Glutamatergic neuron (in vitro differentiated cells): Measurements from ENCODE around the gene VTI1A. TPM values are rescaled to one million over a fixed set of nuclear protein-coding genes. Genes with fewer than 3 reads are reported as not detected.

Source experiments
- DNase-seq: peaks from one replicate; pipeline ENCODE4 v3.0.0; 2022
- H3K27ac Mint-ChIP-seq: one replicate; pipeline ENCODE4 v1.8.0; 2020; ENCODE audit warnings: mild to moderate bottlenecking, mixed read lengths, inconsistent platforms; ENCODE audit not compliant: unreplicated experiment
- H3K27me3 Mint-ChIP-seq: one replicate; pipeline ENCODE4 v1.8.0; 2020; ENCODE audit warnings: mild to moderate bottlenecking, moderate library complexity, mixed read lengths, inconsistent platforms; ENCODE audit not compliant: unreplicated experiment
- H3K36me3 Mint-ChIP-seq: one replicate; pipeline ENCODE4 v1.8.0; 2020; ENCODE audit warnings: mild to moderate bottlenecking, mixed read lengths, inconsistent platforms; ENCODE audit not compliant: unreplicated experiment
- H3K4me1 Mint-ChIP-seq: one replicate; pipeline ENCODE4 v1.8.0; 2020; ENCODE audit warnings: mild to moderate bottlenecking, low read depth, mixed read lengths, inconsistent platforms; ENCODE audit not compliant: unreplicated experiment
- H3K4me3 Mint-ChIP-seq: one replicate; pipeline ENCODE4 v1.8.0; 2020; ENCODE audit warnings: mild to moderate bottlenecking, mixed read lengths, inconsistent platforms; ENCODE audit not compliant: unreplicated experiment
- H3K9me3 Mint-ChIP-seq: one replicate; pipeline ENCODE4 v1.8.0; 2020; ENCODE audit warnings: mild to moderate bottlenecking, moderate library complexity, mixed read lengths, inconsistent platforms; ENCODE audit not compliant: unreplicated experiment
- total RNA-seq: library from RNA; stranded (reverse); fragmentation: NEBNext Ultra II Directional; extraction: Animal tissue kit (Norgen Biotek cat#: 25700); gene quantifications from one replicate; pipeline ENCODE4 v1.2.1, GENCODE V29; 2021; ENCODE audit not compliant: unreplicated experiment
- TF ChIP-seq, protein P1 (sequence below): fragments of 200-600 bp; sonication (generic); IDR thresholded peaks from one replicate; pipeline ENCODE4 v1.5.0; 2021; ENCODE audit not compliant: partially characterized antibody, unreplicated experiment

The VTI1A gene
- total RNA-seq, 1 donor from 2014 or later = 61.0 TPM

GRCh38 chr10:112613620-112614019 lies 166.6 kb downstream of the VTI1A start:
- TF ChIP-seq, protein P1, sequence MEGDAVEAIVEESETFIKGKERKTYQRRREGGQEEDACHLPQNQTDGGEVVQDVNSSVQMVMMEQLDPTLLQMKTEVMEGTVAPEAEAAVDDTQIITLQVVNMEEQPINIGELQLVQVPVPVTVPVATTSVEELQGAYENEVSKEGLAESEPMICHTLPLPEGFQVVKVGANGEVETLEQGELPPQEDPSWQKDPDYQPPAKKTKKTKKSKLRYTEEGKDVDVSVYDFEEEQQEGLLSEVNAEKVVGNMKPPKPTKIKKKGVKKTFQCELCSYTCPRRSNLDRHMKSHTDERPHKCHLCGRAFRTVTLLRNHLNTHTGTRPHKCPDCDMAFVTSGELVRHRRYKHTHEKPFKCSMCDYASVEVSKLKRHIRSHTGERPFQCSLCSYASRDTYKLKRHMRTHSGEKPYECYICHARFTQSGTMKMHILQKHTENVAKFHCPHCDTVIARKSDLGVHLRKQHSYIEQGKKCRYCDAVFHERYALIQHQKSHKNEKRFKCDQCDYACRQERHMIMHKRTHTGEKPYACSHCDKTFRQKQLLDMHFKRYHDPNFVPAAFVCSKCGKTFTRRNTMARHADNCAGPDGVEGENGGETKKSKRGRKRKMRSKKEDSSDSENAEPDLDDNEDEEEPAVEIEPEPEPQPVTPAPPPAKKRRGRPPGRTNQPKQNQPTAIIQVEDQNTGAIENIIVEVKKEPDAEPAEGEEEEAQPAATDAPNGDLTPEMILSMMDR = no peak
- no peak overlapping the region for H3K4me3 Mint-ChIP-seq
- DNase-seq = no peak
- peaks cover 4% of the 10 kb centered on the region for H3K4me1 Mint-ChIP-seq
- no peaks in the 10 kb centered on the region for H3K9me3 Mint-ChIP-seq
- H3K36me3 Mint-ChIP-seq = no peaks in the 10 kb centered on the region
- H3K27me3 Mint-ChIP-seq = no peaks in the 10 kb centered on the region
- H3K27ac Mint-ChIP-seq = no peak overlapping the region

DNA sequence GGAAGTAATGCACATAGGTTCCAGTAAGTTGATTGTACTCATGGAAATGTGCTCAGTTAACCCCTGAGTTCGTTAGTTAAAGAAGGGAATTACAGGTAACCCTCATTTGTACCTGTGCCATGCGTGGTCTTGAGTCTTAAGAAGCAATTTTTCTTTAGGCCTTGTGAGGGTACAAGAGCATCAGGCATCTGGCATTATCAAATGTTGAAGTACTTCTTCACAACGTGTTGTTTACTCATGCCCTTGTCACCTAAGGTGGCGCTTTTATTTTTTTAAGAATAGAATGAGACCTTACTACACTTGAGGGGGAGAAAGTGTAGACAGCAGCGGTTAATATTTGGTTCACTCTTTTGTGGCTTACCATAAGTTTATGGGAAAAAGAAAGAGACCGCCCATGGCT lies 167.1 kb downstream of the VTI1A start:
- TF ChIP-seq, protein P1 = no peak
- H3K27me3 Mint-ChIP-seq = no peaks in the 10 kb centered on the region

GRCh38 chr10:112614586-112614985 lies 167.6 kb downstream of the VTI1A start:
- Mint-ChIP-seq H3K27ac (no peak overlapping the region), H3K4me1 (peaks cover 3% of the 10 kb centered on the region), H3K4me3 (no peak overlapping the region), H3K27me3 (no peaks in the 10 kb centered on the region), H3K36me3 (no peaks in the 10 kb centered on the region), H3K9me3 (no peaks in the 10 kb centered on the region)
- DNase-seq = no peak
- TF ChIP-seq, protein P1 = no peak

More for the DNA sequence above, 167.1 kb downstream of the VTI1A start:
- no peak overlapping the region for H3K4me3 Mint-ChIP-seq
- no peak for DNase-seq
- no peaks in the 10 kb centered on the region for H3K36me3 Mint-ChIP-seq
- peaks cover 4% of the 10 kb centered on the region for H3K4me1 Mint-ChIP-seq
- H3K9me3 Mint-ChIP-seq = no peaks in the 10 kb centered on the region
- no peak overlapping the region for H3K27ac Mint-ChIP-seq

DNA sequence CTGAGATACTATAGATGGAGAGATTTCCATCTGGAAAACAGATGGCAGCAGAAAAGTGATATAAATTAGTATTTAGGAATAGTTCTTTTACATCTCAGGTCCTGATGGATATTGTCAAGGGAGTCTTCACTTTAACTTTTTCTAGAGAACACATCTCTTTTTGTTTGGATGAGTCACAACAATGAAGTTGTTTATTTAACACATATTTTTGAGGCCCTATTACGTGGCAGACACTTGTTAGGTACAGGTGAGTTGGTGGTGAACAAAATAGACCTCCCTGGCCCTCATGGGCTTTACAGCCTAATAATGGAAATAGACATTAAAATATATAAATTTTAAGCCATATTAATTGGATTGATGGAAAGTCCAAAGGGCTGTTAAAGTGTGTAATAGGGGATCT lies 168.3 kb downstream of the VTI1A start:
- Mint-ChIP-seq H3K9me3 (no peaks in the 10 kb centered on the region), H3K27ac (no peak overlapping the region), H3K4me1 (no peaks in the 10 kb centered on the region), H3K27me3 (no peaks in the 10 kb centered on the region), H3K36me3 (no peaks in the 10 kb centered on the region), H3K4me3 (no peak overlapping the region)
- TF ChIP-seq, protein P1 = no peak
- DNase-seq = no peak

GRCh38 chr10:112616647-112617046 lies 169.6 kb downstream of the VTI1A start:
- TF ChIP-seq, protein P1 = no peak
- Mint-ChIP-seq H3K4me3 (no peak overlapping the region), H3K27me3 (no peaks in the 10 kb centered on the region), H3K4me1 (no peaks in the 10 kb centered on the region), H3K9me3 (no peaks in the 10 kb centered on the region), H3K27ac (no peak overlapping the region), H3K36me3 (no peaks in the 10 kb centered on the region)
- DNase-seq = no peak
